Bronchial epithelial cell (primary cell): ENCODE data around the gene KIF1C. TPM values are rescaled to one million over a fixed set of nuclear protein-coding genes. Genes with fewer than 3 reads are reported as not detected.

Experiments
- DNase-seq: peaks from one replicate; pipeline ENCODE4 v3.0.0-alpha.2; 2010; ENCODE audit warnings: low read depth
- FAIRE-seq: peaks from 2 replicates; lab custom pipeline; 2011; peaks lifted over from hg19 to GRCh38; lab: Jason Lieb, UNC
- H3K27me3 ChIP-seq: 2 replicates; pipeline ENCODE4 v1.5.1; 2011; ENCODE audit warnings: low read length; ENCODE audit not compliant: control insufficient read depth, insufficient read depth
- H3K36me3 ChIP-seq: 2 replicates; pipeline ENCODE4 v1.5.1; 2011; ENCODE audit warnings: low read length; ENCODE audit not compliant: control insufficient read depth, insufficient read depth
- H3K4me3 ChIP-seq: 2 replicates; pipeline ENCODE4 v1.5.1; 2011; ENCODE audit warnings: mild to moderate bottlenecking, low read depth, low read length, control low read depth
- CTCF ChIP-seq: IDR thresholded peaks from 2 replicates; pipeline ENCODE4 v1.5.1; 2011; ENCODE audit warnings: mild to moderate bottlenecking, moderate library complexity, low read length, control low read depth, inconsistent platforms; ENCODE audit not compliant: insufficient read depth, severe bottlenecking
- total RNA-seq: library from RNA; depleted of rRNA; stranded (reverse); fragments of >200 nt; gene quantifications from 2 replicates; pipeline ENCODE4 v1.2.1, GENCODE V29; 2014

The KIF1C gene
- total RNA-seq, 1 donor from 2014 or later: 89.0 TPM

- no peaks in the 10 kb centered on the region for H3K27me3 ChIP-seq
- H3K36me3 ChIP-seq: peaks cover 10% of the 10 kb centered on the region
- DNase-seq (peak; percentile 89), FAIRE-seq (peak; percentile 84)
- TF ChIP-seq CTCF: no peak
- H3K4me3 ChIP-seq: peak within 1 kb of the TSS; percentile 68
Observed at GRCh38 chr17:4967539-4968485, 29.9 kb upstream of the KIF1C start, which contains the start of gene SPAG7. SPAG7 (minus strand) TSS chr17:4967817; CDS start chr17:4967804, 13 bp downstream.

- no peak for TF ChIP-seq CTCF
- DNase-seq: no peak
- Histone ChIP-seq H3K36me3 (peaks cover 10% of the 10 kb centered on the region), H3K4me3 (peak overlapping the region; percentile 68), H3K27me3 (no peaks in the 10 kb centered on the region)
- no peak for FAIRE-seq
Observed at GRCh38 chr17:4968486-4969046, 29.2 kb upstream of the KIF1C start.

GRCh38 chr17:4969047-4969550 is 28.7 kb upstream of the KIF1C start:
- FAIRE-seq (no peak), DNase-seq (peak; percentile 84)
- no peak for TF ChIP-seq CTCF
- Histone ChIP-seq H3K27me3 (no peaks in the 10 kb centered on the region), H3K36me3 (peaks cover 10% of the 10 kb centered on the region), H3K4me3 (peak overlapping the region; percentile 68)

- FAIRE-seq (no peak), DNase-seq (no peak)
- Histone ChIP-seq H3K4me3 (no peak overlapping the region), H3K27me3 (no peaks in the 10 kb centered on the region), H3K36me3 (peaks cover 10% of the 10 kb centered on the region)
- TF ChIP-seq CTCF: no peak
Observed at GRCh38 chr17:4969551-4970173, 28.1 kb upstream of the KIF1C start.

GRCh38 chr17:4970273-4970672 is 27.5 kb upstream of the KIF1C start:
- no peaks in the 10 kb centered on the region for H3K27me3 ChIP-seq
- no peak for TF ChIP-seq CTCF
- peaks cover 10% of the 10 kb centered on the region for H3K36me3 ChIP-seq
- FAIRE-seq (no peak), DNase-seq (no peak)
- no peak overlapping the region for H3K4me3 ChIP-seq
